ENCODE data around the gene SYCP2L. TPM values are rescaled to one million over a fixed set of nuclear protein-coding genes. Genes with fewer than 3 reads are reported as not detected.

Gene SYCP2L
- total and polyA plus RNA-seq, 2 donors (not counting 1 experiment from before 2014, with no cell fraction given) = 0.19 TPM; not detected in 1

DNA sequence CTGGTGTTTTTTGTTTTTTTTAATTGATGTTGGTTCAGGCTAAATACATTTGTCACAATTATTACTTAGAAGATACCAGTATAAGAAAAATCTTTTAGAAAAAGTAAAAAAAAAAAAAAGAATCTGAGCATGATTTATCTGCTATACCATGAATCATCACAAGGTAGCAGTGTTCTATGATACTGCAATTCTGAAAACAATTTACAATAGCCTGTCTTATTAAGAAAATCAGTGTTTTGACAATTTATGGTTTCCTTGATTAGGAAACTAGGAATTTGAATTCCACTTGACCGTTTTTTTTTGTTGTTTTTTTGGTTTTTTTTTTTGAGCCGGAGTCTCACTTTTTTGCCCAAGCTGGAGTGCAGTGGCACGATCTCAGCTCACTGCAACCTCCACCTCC, 39.2 kb upstream of the SYCP2L start:
- H3K27ac ChIP-seq (ENCODE audit: low read length in 2 of 2) = no peak overlapping the region
- H3K4me3 ChIP-seq (ENCODE audit: control extremely low read depth in 1 of 5, extremely low read depth in 1 of 5, insufficient read depth in 1 of 5, low read depth in 2 of 5, low read length in 4 of 5) = no peak overlapping the region
- H3K4me2 ChIP-seq (replicated peaks; ENCODE audit: low read depth, low read length, poor library complexity, severe bottlenecking) = no peak overlapping the region
- H3K27ac Mint-ChIP-seq = no peak overlapping the region
- no peak overlapping the region for H2AFZ ChIP-seq (ENCODE audit: insufficient read depth, low read depth, low read length, poor library complexity, severe bottlenecking)
- H3K9me3 ChIP-seq (ENCODE audit: control extremely low read depth in 1 of 3, control insufficient read depth in 2 of 3, insufficient read depth in 1 of 3, low read length in 2 of 3) = peaks cover 0 to 4% (median 0%) of the 10 kb centered on the region in 3 donors
- peak; percentile 68 for TF ChIP-seq CTCF (IDR thresholded peaks at IDR 0.05)
- no peak for TF ChIP-seq EZH2 (IDR thresholded peaks at IDR 0.05; ENCODE audit: borderline replicate concordance, insufficient read depth, low read depth, low read length, poor library complexity, severe bottlenecking)
- no peak overlapping the region for H3K9ac ChIP-seq (ENCODE audit: low read length)
- no peaks in the 10 kb centered on the region for H3K27me3 ChIP-seq (replicated peaks in 1 of 4; ENCODE audit: control extremely low read depth in 1 of 4, control insufficient read depth in 3 of 4, insufficient read depth in 4 of 4, low read length in 3 of 4)
- H3K4me1 Mint-ChIP-seq = no peaks in the 10 kb centered on the region
- DNase-seq = no peak
- intact Hi-C loops (cut with micrococcal nuclease) = no loop called here
- peaks cover 3% of the 10 kb centered on the region for H3K9me3 Mint-ChIP-seq (ENCODE audit: insufficient read depth)
- no peaks in the 10 kb centered on the region for H3K4me1 ChIP-seq (ENCODE audit: control insufficient read depth in 2 of 2, insufficient read depth in 2 of 2, low read length in 2 of 2)
- 74% methylated on average over 3 of the region's 3 CpGs for WGBS (ENCODE audit: insufficient coverage)
- H3K36me3 ChIP-seq (replicated peaks in 1 of 2; ENCODE audit: control extremely low read depth in 1 of 2, control insufficient read depth in 1 of 2, extremely low read depth in 1 of 2, insufficient read depth in 2 of 2, low read length in 1 of 2) = no peaks in the 10 kb centered on the region
- no peak for ATAC-seq (ENCODE audit: low read depth)
- POLR2A ChIA-PET = no interaction called here
- H3K79me2 ChIP-seq (ENCODE audit: control insufficient read depth, insufficient read depth, low read length) = no peaks in the 10 kb centered on the region
- H3K4me3 Mint-ChIP-seq = no peak overlapping the region
- no peaks in the 10 kb centered on the region for H4K20me1 ChIP-seq (ENCODE audit: control insufficient read depth, insufficient read depth, low read length, poor library complexity, severe bottlenecking)
- H3K27me3 Mint-ChIP-seq = peaks cover 8% of the 10 kb centered on the region
- CTCF ChIA-PET = interaction anchor here (0.7 to 2.3 kb wide), 5 partner anchors 9 to 1775 kb away, joined by 3 to 6 read pairs (median 3); partner anchors contain the start of gene MAK

DNA sequence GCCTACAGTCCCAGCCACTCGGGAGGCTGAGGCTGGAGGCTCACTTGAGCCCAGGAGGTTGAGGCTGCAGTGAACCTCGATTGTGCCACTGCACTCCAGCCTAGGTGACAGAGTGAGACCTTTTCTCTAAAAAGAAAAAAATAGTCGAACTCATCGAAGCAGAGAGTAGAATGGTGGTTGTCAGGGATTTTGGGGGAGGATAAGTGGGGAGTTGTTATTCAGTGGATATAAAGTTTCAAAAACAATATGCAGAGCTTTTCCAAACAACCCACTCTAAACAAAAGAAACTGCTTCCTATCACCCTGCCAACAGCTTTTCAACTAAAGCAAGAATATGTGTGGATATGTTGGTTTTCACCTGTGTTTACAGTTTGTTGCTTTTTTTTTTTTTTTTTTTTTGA, 37.0 kb upstream of the SYCP2L start:
- H3K4me1 Mint-ChIP-seq = peaks cover 3% of the 10 kb centered on the region
- TF ChIP-seq EZH2 (IDR thresholded peaks at IDR 0.05; ENCODE audit: borderline replicate concordance, insufficient read depth, low read depth, low read length, poor library complexity, severe bottlenecking) (no peak), CTCF (IDR thresholded peaks at IDR 0.05) (no peak)
- CTCF ChIA-PET = interaction anchor here (0.7 to 1.5 kb wide), 2 partner anchors 8 to 18 kb away, joined by 3 read pairs; no protein-coding TSS in a partner anchor

More for the DNA sequence above, 37.0 kb upstream of the SYCP2L start:
- Mint-ChIP-seq H3K4me3 (no peak overlapping the region), H3K27ac (no peak overlapping the region), H3K9me3 (ENCODE audit: insufficient read depth) (peaks cover 11% of the 10 kb centered on the region), H3K27me3 (peaks cover 3% of the 10 kb centered on the region)
- no peak overlapping the region for H3K27ac ChIP-seq (ENCODE audit: low read length in 2 of 2)
- H3K4me2 ChIP-seq (replicated peaks; ENCODE audit: low read depth, low read length, poor library complexity, severe bottlenecking) = no peak overlapping the region
- no peaks in the 10 kb centered on the region for H4K20me1 ChIP-seq (ENCODE audit: control insufficient read depth, insufficient read depth, low read length, poor library complexity, severe bottlenecking)
- no peaks in the 10 kb centered on the region for H3K36me3 ChIP-seq (replicated peaks in 1 of 2; ENCODE audit: control extremely low read depth in 1 of 2, control insufficient read depth in 1 of 2, extremely low read depth in 1 of 2, insufficient read depth in 2 of 2, low read length in 1 of 2)
- DNase-seq = no peak
- H3K4me1 ChIP-seq (ENCODE audit: control insufficient read depth in 2 of 2, insufficient read depth in 2 of 2, low read length in 2 of 2) = no peaks in the 10 kb centered on the region
- no peak for ATAC-seq (ENCODE audit: low read depth)
- H3K27me3 ChIP-seq (replicated peaks in 1 of 4; ENCODE audit: control extremely low read depth in 1 of 4, control insufficient read depth in 3 of 4, insufficient read depth in 4 of 4, low read length in 3 of 4) = no peaks in the 10 kb centered on the region
- H3K4me3 ChIP-seq (ENCODE audit: control extremely low read depth in 1 of 5, extremely low read depth in 1 of 5, insufficient read depth in 1 of 5, low read depth in 2 of 5, low read length in 4 of 5) = no peak overlapping the region
- intact Hi-C loops (cut with micrococcal nuclease) = no loop called here
- WGBS (ENCODE audit: insufficient coverage) = 85% methylated on average over 2 of the region's 4 CpGs
- H3K79me2 ChIP-seq (ENCODE audit: control insufficient read depth, insufficient read depth, low read length) = no peaks in the 10 kb centered on the region
- POLR2A ChIA-PET = no interaction called here
- H2AFZ ChIP-seq (ENCODE audit: insufficient read depth, low read depth, low read length, poor library complexity, severe bottlenecking) = no peak overlapping the region
- peaks cover 0 to 8% (median 7%) of the 10 kb centered on the region in 3 donors for H3K9me3 ChIP-seq (ENCODE audit: control extremely low read depth in 1 of 3, control insufficient read depth in 2 of 3, insufficient read depth in 1 of 3, low read length in 2 of 3)
- H3K9ac ChIP-seq (ENCODE audit: low read length) = no peak overlapping the region

Measured in B cell (primary cell).